ENCODE data around the gene ATPAF2.

The ATPAF2 gene

DNA sequence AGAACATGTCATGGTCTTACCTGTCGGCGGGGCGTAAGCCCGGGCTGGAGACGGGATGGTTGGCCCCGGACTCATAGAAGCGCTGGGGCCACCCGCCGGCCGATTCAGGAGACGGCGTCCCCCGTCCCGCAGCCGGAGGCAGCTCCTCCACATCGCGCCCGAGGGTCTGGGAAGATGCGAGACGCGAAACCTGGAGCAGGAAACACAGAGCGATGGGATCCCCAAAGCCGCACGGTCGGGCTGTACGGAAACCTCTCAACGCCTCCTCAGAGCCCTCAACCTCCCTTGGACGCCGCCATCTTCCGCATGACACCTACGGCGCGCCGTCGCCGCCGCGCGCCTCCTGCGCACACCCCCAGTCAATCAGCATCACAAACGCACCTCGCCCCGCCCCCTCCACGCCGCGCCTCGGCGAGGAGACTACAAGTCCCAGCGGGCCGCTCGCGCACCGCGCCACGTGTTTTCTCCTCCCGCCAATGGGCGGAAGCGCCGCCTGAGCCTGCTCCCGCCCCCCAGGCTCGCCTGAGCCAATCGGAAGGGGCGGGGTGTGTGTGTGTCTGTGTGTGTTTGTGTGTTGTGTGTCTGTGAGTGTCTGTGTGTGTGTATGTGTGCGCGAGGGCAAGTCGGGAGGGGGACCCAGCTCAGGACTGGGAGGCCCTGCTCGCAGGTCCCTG lies at the start of gene ATPAF2, which contains the start of gene GID4:
Gene ATPAF2 (minus strand): TSS at position 308 of the 674 bp plus-strand sequence. CDS start 155 bp downstream, at position 153.
Gene GID4 (plus strand): TSS at position 548 of the 674 bp plus-strand sequence. CDS start 57 bp downstream, at position 605.
- DNase-seq: peak; percentile 99 to 100

GRCh38 chr17:18087610-18088491 lies 48.9 kb upstream of the ATPAF2 start, which contains the start of gene DRG2:
TSS of gene DRG2 (plus strand) at chr17:18087948. CDS start at chr17:18088024, 76 bp downstream.
- DNase-seq: peak; percentile 86 to 91

GRCh38 chr17:18084256-18084655 lies 45.3 kb upstream of the ATPAF2 start:
- no peak for DNase-seq

- DNase-seq: no peak
Observed at GRCh38 chr17:18079543-18079942, 40.6 kb upstream of the ATPAF2 start.

- no peak for DNase-seq
Observed at GRCh38 chr17:18076936-18077335, 38.0 kb upstream of the ATPAF2 start.

- no peak for DNase-seq
Observed at GRCh38 chr17:18074566-18075272, 35.8 kb upstream of the ATPAF2 start.

DNA sequence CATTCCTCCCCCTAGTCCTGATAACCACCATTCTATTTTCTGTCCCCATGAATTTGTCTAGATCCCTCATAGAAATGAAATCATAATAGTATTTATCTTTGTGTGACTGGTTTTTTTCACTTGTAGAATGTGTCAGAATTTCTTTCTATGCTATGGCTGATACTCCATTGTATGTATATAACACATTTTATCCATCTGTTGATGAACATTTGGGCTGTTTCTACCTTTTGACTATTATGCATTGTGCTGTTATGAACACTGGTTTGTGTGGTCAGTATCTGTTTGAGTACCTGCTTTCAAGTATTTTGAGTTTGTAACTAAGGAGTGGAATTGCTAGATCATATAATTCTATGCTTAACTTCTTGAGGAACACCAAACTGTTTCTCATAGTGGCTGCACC lies 32.8 kb upstream of the ATPAF2 start:
- no peak for DNase-seq

- no peak for DNase-seq
Observed at GRCh38 chr17:18070861-18071340, 31.9 kb upstream of the ATPAF2 start.

DNA sequence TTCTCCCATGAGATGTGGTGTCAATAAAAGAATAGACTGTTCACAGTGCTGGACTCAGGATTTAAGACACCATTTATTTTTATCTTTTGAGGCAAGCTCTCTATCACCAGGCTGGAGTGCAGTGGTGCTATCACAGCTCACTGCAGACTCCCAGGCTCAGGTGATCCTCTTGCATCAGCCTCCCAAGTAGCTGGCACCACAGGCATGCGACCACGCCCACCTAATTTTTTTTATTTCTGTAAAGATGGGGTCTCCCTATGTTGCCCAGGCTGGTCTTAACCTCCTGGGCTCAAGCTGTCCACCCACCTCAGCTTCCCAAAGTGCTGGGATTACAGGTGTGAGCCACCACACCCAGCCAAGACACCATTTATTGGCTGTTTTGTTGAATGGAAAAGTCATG lies 30.1 kb upstream of the ATPAF2 start:
- no peak for DNase-seq

- no peak for DNase-seq
Observed at GRCh38 chr17:18066866-18067265, 27.9 kb upstream of the ATPAF2 start.

DNA sequence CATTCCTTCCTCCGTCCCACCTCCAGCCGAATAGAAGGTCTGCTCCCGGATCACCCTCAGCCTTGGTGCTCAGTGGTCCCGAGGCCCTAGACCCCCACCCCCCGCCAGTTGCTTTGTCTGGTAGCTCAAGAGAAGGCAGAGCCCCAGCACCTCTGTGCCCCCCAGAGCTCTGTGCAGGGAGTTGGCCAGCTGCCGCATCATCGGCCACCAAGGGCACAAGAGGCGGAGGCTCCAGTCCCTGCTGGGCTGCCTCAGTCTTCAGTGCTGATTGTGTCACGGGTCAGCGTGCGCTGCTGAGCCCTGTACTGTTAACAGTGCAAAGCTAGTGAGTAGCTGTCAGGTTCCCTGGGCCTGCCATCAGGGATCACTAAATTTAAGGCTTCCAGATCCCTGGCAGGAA lies 26.6 kb upstream of the ATPAF2 start:
- DNase-seq: no peak

GRCh38 chr17:18064053-18064452 lies 25.1 kb upstream of the ATPAF2 start:
- DNase-seq: no peak

DNA sequence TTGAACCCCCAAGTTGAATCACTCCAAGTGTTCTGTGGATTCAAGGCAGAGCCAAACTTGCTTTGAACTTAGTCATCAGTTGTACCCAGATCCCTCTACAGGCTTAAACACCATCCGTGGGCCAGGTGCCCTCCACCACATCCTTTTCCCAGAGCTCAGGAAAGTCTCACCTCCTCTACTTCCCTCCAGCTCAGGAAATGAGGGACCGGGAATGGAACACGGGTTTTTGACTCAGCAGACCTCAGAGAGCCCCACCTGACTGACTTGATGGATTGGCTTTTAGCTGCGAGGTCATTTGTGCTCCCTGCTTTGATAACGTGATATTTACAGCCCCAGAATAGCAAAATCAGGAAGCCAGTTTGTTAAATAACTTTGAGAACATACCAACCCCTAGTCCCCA lies 20.3 kb upstream of the ATPAF2 start:
- no peak for DNase-seq

DNA sequence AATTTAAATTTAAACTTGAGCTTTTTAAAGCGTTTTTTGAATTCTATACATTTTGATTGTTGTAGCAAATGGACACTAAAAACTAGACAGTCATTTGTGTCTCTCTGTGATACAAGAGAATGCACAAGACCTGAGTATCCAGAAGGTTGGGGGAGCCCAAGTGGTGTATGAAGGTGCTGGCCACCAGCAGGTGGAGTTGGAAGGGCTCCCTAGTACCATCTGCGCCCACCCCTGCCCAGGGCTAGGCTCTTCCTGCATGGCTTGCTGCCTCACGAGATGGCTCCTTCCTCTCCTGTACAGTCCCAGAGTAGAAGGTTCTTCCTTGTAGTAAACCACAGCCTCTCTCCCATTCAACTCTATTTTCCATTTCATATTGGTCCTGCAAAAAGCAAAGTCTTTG lies 17.2 kb upstream of the ATPAF2 start:
- DNase-seq: no peak

DNA sequence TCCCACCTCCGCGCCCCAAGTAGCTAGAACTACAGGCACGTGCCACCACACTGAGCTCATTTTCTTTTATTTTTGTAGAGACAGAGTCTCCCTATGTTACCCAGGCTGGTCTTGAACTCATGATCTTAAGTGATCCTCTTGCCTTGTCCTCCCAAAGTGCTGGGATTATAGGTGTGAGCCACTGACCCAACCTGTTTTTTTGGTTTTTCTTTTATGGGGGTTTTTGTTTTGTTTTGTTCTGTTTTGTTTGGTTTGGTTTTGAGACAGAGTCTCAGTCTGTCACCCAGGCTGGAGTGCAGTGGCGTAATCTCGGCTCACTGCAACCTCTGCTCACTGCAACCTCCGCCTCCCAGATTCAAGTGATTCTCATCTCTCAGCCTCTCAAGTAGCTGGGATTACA lies 16.6 kb upstream of the ATPAF2 start:
- no peak for DNase-seq

DNA sequence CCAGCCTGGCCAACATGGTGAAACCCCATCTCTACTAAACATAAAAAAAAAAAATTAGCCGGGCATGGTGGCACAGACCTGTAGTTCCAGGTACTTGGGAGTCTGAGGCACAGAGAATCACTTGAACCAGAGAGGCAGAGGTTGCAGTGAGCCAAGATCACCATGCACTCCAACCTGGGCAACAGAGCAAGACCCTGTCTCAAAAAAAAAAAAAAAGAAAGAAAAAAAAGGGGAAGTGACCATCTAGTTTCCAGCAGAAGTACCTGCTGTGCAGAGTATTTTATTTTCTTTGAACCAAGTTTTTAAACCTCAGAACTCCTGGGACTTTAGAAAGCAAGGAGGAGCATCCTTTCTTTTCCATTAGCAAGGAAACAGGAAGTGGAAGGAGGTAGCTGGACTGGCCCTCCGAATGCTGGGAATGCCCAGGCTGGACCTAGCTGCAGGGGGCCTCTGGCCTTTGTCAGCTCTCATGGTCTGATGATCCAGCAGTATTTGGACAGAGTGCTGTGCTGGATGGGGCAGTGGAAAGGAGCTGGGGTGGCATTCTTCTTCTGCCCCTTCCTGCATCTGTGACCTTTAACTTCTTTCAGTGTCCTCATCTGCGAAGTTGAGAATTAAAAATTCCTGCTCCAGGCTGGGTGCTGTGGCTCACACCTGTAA lies 6.9 kb upstream of the ATPAF2 start:
- no peak for DNase-seq

- no peak for DNase-seq
Observed at GRCh38 chr17:18044609-18045008, 5.6 kb upstream of the ATPAF2 start.

GRCh38 chr17:18043491-18043890 lies 4.5 kb upstream of the ATPAF2 start:
- DNase-seq: no peak

DNA sequence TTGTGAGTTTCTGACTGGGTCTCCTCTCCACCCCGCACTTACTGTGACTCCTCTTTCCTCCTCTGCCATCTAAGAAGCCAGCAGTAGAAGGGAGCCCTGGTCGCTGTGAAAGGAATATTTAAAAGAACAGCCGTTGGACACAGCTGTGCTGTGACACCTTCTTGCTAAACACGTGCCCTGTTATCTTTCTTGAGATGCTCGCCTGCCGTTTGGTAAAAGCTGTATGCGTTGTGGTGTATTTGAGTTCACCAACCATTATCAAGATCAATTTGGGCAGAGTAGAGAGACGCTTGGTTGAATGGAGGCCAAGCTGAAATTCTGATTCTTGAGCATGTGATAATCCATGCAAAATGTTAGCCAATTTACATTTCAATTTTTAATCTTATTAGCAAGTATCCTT lies 4.0 kb upstream of the ATPAF2 start:
- DNase-seq: no peak

DNA sequence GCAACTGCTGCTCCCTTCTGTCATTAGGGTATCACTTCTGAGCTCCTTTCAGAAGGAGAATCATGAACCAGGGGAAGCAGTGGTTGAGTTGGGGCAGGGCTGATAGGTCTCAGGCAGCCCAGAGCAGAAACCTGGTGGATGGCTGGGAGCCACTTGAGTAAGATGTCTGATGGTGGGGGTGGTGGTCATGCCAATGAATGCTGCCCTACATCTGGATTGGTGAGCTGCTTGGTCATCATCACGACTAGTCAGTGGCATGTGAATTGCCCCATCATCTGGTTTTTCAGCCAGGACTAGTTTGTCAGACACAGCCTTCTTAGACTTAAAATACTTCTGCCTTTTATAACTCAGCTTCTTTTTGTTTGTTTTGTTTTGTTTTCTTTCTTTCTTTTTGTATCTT lies 2.8 kb upstream of the ATPAF2 start:
- DNase-seq: no peak

DNA sequence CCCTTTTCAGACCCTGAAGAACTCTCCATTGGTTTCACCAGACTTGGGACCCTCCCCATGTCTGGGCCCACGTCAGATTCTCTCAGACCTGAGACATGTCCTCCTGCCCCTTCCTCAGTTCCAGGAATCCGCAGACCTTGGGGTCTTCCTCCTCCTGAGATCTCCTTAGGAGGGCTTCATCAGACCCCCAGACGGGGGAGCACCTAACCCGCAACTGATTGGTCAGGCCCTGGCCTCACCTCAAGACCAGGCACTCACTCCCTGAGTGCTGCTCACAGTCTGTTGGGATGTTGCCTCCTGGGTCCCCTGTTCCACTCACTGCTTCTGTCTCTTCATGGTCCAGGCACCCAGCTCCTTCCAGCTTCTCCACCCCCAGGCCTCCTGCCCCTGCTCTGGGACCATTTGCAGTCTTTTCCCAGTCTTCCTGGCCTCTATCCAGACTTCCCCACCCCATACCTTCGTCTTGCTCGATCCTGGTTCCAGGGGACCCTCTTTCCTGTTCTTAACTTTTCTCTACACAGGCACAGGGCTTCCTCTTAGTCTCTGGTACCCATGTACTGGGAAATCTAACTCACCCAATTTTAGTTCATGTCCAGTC lies 1.4 kb upstream of the ATPAF2 start:
- no peak for DNase-seq

All from CD4-positive, alpha-beta T cell treated with Interleukin-1 beta for 1 hour (primary cell).